CD4-positive, alpha-beta T cell treated with Interleukin-6 for 4 hours (primary cell): ENCODE measurements around the gene RITA1.

Source experiments
- DNase-seq: peaks from one replicate; pipeline ENCODE4 v3.0.0-alpha.2; 2020; ENCODE audit warnings: mixed read lengths

RITA1 gene

DNA sequence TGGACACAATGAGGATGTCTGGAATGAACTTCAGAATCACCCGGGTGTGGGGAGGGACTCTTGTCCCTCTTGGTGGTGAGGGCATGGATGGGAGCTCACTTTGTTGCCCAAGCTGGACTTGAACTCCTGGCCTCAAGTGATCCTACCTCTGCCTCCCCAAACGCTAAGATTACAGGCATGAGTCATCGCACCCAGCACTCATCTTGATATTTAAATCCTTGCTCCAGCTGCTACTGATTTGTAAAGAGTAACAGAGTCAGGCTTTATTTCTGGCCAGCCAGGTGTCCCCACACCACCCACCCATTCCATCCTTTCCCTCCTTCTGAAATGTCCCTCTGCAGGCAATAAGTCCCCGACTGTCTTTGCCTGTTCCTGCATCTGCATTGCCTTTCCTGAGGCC lies 5.2 kb upstream of the RITA1 start:
- DNase-seq = no peak

DNA sequence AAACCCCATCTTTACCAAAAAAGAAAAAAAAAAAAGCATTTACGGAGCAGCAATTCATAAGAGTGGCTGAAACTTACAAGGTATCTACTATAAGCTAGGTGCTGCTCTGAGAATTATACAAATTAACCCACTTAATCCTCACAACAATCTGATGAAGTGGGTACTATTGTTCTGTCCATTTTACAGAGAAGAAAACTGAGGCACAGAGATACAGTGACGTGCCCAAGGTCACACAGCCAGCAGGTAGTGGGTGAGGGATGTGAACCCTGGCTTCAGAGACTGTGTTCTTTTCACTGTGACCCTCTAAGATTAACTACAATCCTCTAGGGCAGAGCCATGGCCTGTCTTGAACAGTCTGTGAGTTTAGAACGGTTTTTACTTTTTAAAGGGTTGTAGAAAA lies 3.5 kb upstream of the RITA1 start:
- no peak for DNase-seq

GRCh38 chr12:113183030-113183589 lies 2.4 kb upstream of the RITA1 start:
- DNase-seq = no peak

DNA sequence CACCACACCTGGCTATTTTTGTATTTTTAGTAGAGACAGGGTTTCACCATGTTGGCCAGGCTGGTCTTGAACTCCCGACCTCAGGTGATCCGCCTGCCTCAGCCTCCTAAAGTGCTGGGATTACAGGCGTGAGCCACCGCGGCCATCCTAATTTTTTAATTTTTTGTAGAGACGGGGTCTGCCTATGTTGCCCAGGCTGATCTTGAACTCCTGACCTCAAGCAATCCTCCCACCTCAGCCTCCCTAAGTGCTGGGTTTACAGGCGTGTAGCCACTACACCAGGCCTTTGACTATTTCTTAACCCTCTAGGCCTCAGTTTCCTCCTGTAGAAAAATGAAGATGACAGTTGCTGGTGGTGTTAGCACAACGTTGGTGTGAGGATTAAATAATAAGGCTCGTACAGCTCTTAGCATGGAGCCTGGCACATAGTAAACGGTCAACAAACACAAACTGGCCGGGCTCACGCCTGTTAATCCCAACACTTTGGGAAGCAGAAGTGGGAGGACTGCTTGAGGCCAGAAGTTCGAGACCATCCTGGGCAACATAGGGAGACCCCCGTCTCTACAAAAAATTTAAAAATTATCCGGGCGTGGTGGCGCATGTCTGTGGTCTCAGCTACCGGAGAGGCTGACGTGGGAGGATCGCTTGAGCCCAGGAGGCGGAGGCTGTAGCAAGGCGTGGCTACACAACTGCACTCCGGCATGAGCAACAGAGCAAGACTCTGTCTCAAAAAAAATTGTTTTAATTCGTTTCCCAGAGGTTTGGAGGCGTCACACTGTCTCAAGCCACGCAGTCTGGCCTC lies 1.2 kb upstream of the RITA1 start:
- DNase-seq = no peak

DNA sequence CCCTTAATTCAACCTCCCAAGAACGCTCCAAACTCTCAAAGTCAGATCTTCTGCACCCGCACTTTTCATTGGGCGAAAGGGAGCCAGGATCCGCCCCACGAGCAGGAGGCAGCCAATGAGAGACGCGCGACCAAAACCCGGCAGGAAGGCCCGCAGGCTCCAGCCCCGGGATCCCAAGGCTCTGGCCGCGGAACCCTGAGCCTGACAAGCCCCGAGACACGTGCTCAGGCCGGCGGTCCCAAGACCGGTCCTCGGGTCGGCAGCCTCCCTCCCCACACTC lies 681 bp upstream of the RITA1 start:
- DNase-seq = peak; percentile 90

GRCh38 chr12:113186033-113186365 lies 478 bp downstream of the RITA1 start:
- peak; percentile 8 for DNase-seq

- DNase-seq = no peak
Observed at GRCh38 chr12:113186666-113187325, 1.3 kb downstream of the RITA1 start.

DNA sequence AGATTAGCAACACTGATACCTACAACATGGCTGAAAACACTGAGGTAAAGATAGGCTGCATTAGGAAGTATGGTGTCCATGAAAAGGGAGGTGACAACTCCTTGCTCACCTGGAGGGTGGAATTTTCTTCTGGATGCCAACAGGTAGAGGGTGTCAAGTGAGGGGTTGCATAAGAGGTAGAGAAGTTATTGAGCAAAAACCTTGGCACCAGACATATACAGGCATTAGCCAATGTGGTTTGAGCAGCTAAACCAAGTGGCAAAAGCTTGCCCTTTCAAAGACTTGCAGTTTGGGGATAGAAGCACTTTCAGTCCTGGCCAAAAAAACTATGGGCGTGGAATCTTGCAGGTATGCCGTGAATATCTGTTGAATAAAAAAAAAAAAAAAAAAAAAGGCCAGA lies 3.8 kb downstream of the RITA1 start:
- no peak for DNase-seq

GRCh38 chr12:113190761-113191160 lies 5.2 kb downstream of the RITA1 start:
- DNase-seq = no peak

DNA sequence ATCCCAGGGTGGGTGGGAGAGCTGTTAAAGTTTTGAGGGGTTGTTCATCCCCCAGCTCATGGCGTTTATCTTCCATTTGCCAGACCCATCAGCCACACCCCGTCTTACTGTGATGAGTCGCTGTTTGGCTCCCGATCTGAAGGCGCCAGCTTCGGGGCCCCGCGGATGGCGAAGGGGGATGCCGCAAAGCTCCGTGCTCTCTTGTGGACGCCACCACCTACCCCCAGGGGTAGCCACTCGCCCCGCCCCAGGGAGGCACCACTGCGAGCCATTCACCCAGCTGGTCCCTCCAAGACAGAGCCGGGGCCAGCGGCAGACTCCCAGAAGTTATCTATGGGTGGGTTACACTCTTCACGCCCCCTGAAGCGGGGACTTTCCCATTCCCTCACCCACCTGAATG lies 5.7 kb downstream of the RITA1 start:
- no peak for DNase-seq

GRCh38 chr12:113194971-113195391 lies 9.5 kb downstream of the RITA1 start:
- no peak for DNase-seq

- DNase-seq = no peak
Observed at GRCh38 chr12:113195598-113195997, 10.1 kb downstream of the RITA1 start.

DNA sequence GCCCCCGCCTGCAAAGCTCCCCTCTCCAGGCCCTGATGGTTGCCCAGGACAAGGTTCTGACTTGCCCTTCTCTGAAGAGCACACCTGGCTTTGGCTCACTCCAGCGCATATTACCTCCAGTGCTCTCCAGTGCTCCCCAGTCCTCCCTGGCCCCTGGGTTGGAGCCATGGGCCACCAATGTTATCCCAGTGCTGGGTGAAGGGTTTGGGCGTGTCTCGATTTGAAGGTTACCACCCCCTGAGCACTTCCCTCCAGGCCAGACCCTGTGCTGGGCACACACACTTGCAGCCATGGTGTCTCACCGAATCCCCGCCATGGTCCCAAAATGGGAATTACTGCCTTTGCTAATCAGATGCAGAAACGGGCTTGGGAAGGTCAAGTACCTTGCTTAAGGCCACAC lies 11.1 kb downstream of the RITA1 start:
- DNase-seq = no peak

- DNase-seq = peak; percentile 68
Observed at GRCh38 chr12:113196990-113197389, 11.5 kb downstream of the RITA1 start.

GRCh38 chr12:113197518-113198077 lies 12.1 kb downstream of the RITA1 start:
- DNase-seq = no peak

DNA sequence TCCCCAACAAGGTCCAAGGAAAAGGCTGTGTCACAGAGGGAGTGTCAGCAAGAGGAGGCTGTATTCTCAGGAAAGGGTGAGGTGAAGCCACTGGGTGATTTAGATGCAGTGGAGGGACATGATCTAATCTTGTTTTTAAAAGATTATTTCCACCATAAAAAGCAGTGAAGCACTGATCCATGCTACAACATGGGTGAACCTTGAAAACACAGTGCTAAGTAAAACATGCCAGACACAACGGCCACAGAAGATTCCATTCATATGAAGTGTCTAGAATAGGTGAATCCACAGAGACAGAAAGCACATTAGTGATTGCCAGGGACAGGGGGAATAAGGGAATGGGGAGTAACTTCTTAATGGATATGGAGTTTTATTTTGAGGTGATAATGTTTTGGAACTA lies 12.8 kb downstream of the RITA1 start:
- no peak for DNase-seq

GRCh38 chr12:113200021-113200797 lies 14.7 kb downstream of the RITA1 start:
- DNase-seq = no peak

DNA sequence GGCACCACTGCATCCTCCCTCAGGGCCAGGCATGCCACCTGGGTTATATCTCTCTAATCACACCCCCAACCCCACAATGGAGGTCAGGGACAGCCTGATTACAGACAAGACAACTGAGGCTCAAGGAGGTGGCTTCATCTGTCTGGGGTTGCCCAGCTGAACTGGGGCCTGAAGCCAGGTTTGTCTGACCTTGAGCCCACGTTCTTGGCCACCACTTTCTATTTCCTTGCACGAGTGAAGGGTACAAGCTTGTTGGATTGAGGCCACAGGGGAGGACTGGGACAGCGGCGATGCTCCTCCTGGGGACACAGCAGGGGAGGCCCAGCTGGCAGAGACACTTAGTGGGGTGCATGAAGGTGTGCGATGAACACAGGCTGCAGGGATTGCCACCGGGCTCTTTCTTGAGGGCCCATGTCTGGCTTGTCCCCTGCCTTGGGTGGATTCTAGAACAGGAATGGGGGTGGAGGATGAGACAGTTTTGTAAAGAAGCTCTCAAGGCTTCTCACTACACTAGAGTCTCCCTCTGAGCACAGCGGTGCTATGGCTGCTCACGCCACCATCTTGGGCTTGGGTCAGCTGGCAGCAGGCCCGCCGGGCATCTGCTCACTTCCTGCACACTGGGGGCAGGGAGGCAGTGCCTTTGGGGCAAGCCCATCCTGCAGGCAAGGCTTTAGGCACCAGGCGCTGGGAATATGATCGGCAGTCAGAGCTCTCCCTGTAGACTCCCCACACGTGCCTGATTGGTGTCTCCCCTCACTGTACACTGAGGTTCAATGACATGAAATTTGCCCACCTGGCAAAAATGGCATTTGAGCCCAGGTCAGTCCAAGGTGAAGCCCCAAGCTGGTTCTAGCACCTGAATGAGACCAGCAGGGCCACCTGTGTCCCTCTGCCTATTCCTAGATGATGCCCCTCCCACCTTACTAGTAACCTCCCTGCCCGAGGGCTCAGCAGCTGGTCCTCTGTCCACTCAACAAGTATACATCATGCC lies 16.0 kb downstream of the RITA1 start:
- no peak for DNase-seq

- DNase-seq = no peak
Observed at GRCh38 chr12:113202300-113203075, 17.0 kb downstream of the RITA1 start.

DNA sequence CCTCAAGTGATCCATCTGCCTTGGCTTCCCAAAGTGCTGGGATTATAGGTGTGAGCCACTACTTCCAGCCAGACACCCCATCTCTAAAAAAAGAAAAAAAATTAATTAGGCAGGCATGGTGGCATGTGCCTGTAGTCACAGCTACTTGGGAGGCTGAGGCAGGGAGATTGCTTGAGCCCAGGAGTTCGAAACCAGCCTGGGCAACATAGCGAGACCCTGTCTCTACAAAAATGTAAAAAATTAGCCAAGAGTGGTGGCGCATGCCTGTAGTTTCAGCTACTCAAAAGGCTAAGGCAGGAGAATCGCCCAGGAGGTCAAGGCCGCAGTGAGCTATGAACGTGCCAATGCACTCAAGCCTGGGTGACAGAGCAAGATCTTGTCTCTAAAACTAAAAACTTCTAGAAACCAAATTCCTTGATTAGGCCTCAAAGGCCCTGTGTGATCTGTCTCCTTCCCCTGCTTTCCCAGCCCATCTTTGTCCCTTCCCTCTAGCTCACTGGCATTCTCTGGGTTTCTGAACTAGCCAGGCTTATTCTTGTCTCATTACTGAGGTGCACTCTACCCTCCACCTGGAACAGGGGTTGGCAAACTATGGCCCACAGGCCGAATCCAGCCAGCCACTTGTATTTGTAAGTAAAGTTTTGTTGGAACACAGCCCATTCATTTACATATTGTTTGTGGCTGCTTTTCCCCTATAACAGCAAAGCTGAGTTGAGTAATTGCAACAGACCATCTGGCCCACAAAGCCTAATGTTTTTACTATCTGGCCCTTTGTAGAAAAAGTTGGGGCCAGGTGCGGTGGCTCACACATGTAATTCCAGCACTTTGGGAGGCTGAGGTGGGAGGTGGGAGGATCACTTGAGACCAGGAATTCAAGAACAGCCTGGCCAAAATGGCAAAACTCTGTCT lies 18.6 kb downstream of the RITA1 start:
- no peak for DNase-seq
